Measurements from ENCODE around the gene TDRD3. TPM values are rescaled to one million over a fixed set of nuclear protein-coding genes. Genes with fewer than 3 reads are reported as not detected.

Gene TDRD3
- total RNA-seq = 10 to 100 TPM; 28.5 to 47.8 (median 41.3) TPM

GRCh38 chr13:60396783-60397703, at the start of gene TDRD3:
TSS of gene TDRD3 (plus strand) at chr13:60397220. CDS start at chr13:60397365, 145 bp downstream.
- peak; percentile 84 to 86 for DNase-seq
- peaks cover 11 to 13% of the 10 kb centered on the region in 2 donors for H3K4me1 ChIP-seq
- H3K36me3 ChIP-seq = no peaks in the 10 kb centered on the region
- 0 to 1% methylated on average over 30 to 31 of the region's 84 CpGs for WGBS, 2 donors
- peak in 5 of 6 experiments; percentile 47 to 82 (median 76) for TF ChIP-seq CTCF (IDR thresholded peaks at IDR 0.05)
- TF ChIP-seq POLR2A (IDR thresholded peaks at IDR 0.05) = peak in 1 of 2 donors; percentile 71
- H3K27ac ChIP-seq = peak within 1 kb of the TSS; percentile 91 to 98 (median 98)
- H3K9me3 ChIP-seq = no peaks in the 10 kb centered on the region
- no peaks in the 10 kb centered on the region for H3K27me3 ChIP-seq
- peak within 1 kb of the TSS; percentile 41 to 80 (median 72) for H3K4me3 ChIP-seq (replicated peaks in 1 of 3)
- intact Hi-C loops (cut with DNase I) = no loop called here

GRCh38 chr13:60347690-60348089, 49.3 kb upstream of the TDRD3 start:
- no peak for TF ChIP-seq POLR2A (IDR thresholded peaks at IDR 0.05)
- TF ChIP-seq CTCF (IDR thresholded peaks at IDR 0.05) = no peak
- Histone ChIP-seq H3K27me3 (no peaks in the 10 kb centered on the region), H3K4me1 (no peaks in the 10 kb centered on the region), H3K9me3 (no peaks in the 10 kb centered on the region), H3K27ac (no peak overlapping the region), H3K4me3 (replicated peaks in 1 of 3) (no peak overlapping the region), H3K36me3 (no peaks in the 10 kb centered on the region)
- 67 to 76% methylated on average over 2 of the region's 2 CpGs for WGBS, 2 donors
- no peak for DNase-seq
- intact Hi-C loops (cut with DNase I) = no loop called here

- Histone ChIP-seq H3K4me3 (replicated peaks in 1 of 3) (no peak overlapping the region), H3K4me1 (no peaks in the 10 kb centered on the region), H3K9me3 (no peaks in the 10 kb centered on the region), H3K27me3 (no peaks in the 10 kb centered on the region), H3K36me3 (no peaks in the 10 kb centered on the region), H3K27ac (no peak overlapping the region)
- WGBS, 2 donors = 61 to 62% methylated on average over 3 of the region's 3 CpGs
- intact Hi-C loops (cut with DNase I) = no loop called here
- no peak for DNase-seq
- TF ChIP-seq CTCF (IDR thresholded peaks at IDR 0.05) = no peak
- no peak for TF ChIP-seq POLR2A (IDR thresholded peaks at IDR 0.05)
Observed at GRCh38 chr13:60348097-60348496, 48.9 kb upstream of the TDRD3 start.

- no peaks in the 10 kb centered on the region for H3K27me3 ChIP-seq
- intact Hi-C loops (cut with DNase I) = no loop called here
- H3K27ac ChIP-seq = no peak overlapping the region
- no peaks in the 10 kb centered on the region for H3K4me1 ChIP-seq
- H3K9me3 ChIP-seq = no peaks in the 10 kb centered on the region
- TF ChIP-seq POLR2A (IDR thresholded peaks at IDR 0.05) = no peak
- TF ChIP-seq CTCF (IDR thresholded peaks at IDR 0.05) = no peak
- DNase-seq = no peak
- no peak overlapping the region for H3K4me3 ChIP-seq (replicated peaks in 1 of 3)
- WGBS, 2 donors = 30 to 47% methylated on average over 2 of the region's 2 CpGs
- H3K36me3 ChIP-seq = no peaks in the 10 kb centered on the region
Observed at GRCh38 chr13:60351326-60351725, 45.7 kb upstream of the TDRD3 start.
